ENCODE results near the gene COG8.
A peak's percentile ranks its signal among the peaks of the same experiment; 100 is the strongest.
"Not testable (repeated sequence)": the region's sequence is repeated elsewhere in the genome, so short reads cannot be mapped to it uniquely, and the experiment has no call there.

COG8 gene

GRCh38 chr16:69339289-69340094 lies at the start of gene COG8, which contains the start of gene NIP7:
Gene COG8 (minus strand): TSS chr16:69339564. CDS start chr16:69339552, 12 bp downstream.
Gene NIP7 (plus strand): TSS chr16:69339772. CDS start chr16:69339830, 58 bp downstream.
- peak; percentile 98 for DNase-seq (ENCODE audit: low read depth)

GRCh38 chr16:69386596-69386995 lies 47.2 kb upstream of the COG8 start:
- no peak for DNase-seq (ENCODE audit: low read depth)

GRCh38 chr16:69384974-69385373 lies 45.6 kb upstream of the COG8 start:
- no peak for DNase-seq (ENCODE audit: low read depth)

- no peak for DNase-seq (ENCODE audit: low read depth)
Measured at GRCh38 chr16:69382421-69382820, 43.1 kb upstream of the COG8 start.

GRCh38 chr16:69381231-69381630 lies 41.9 kb upstream of the COG8 start:
- DNase-seq (ENCODE audit: low read depth) = no peak

- no peak for DNase-seq (ENCODE audit: low read depth)
Measured at GRCh38 chr16:69378760-69379159, 39.4 kb upstream of the COG8 start.

- DNase-seq (ENCODE audit: low read depth) = no peak
Measured at GRCh38 chr16:69378036-69378435, 38.7 kb upstream of the COG8 start.

- no peak for DNase-seq (ENCODE audit: low read depth)
Measured at GRCh38 chr16:69376393-69377059, 37.2 kb upstream of the COG8 start.

GRCh38 chr16:69373019-69373418 lies 33.7 kb upstream of the COG8 start:
- DNase-seq (ENCODE audit: low read depth) = no peak

- no peak for DNase-seq (ENCODE audit: low read depth)
Measured at GRCh38 chr16:69371564-69371963, 32.2 kb upstream of the COG8 start.

GRCh38 chr16:69368866-69369265 lies 29.5 kb upstream of the COG8 start:
- no peak for DNase-seq (ENCODE audit: low read depth)

- DNase-seq (ENCODE audit: low read depth) = no peak
Measured at GRCh38 chr16:69367980-69368379, 28.6 kb upstream of the COG8 start.

GRCh38 chr16:69366431-69366830 lies 27.1 kb upstream of the COG8 start:
- DNase-seq (ENCODE audit: low read depth) = no peak

- no peak for DNase-seq (ENCODE audit: low read depth)
Measured at GRCh38 chr16:69365901-69366300, 26.5 kb upstream of the COG8 start.

GRCh38 chr16:69364088-69364487 lies 24.7 kb upstream of the COG8 start:
- DNase-seq (ENCODE audit: low read depth) = no peak

- no peak for DNase-seq (ENCODE audit: low read depth)
Measured at GRCh38 chr16:69363281-69363717, 23.9 kb upstream of the COG8 start.

GRCh38 chr16:69360070-69360469 lies 20.7 kb upstream of the COG8 start:
- DNase-seq (ENCODE audit: low read depth) = not testable (repeated sequence)

- DNase-seq (ENCODE audit: low read depth) = no peak
Measured at GRCh38 chr16:69351309-69352027, 12.1 kb upstream of the COG8 start, which contains the start of gene TMED6. Gene TMED6 (minus strand): TSS chr16:69351786. CDS start chr16:69351753, 33 bp downstream.

GRCh38 chr16:69350536-69351133 lies 11.3 kb upstream of the COG8 start:
- no peak for DNase-seq (ENCODE audit: low read depth)

- DNase-seq (ENCODE audit: low read depth) = no peak
Measured at GRCh38 chr16:69349536-69349935, 10.2 kb upstream of the COG8 start.

- DNase-seq (ENCODE audit: low read depth) = no peak
Measured at GRCh38 chr16:69348222-69348621, 8.9 kb upstream of the COG8 start.

GRCh38 chr16:69346683-69347082 lies 7.3 kb upstream of the COG8 start:
- DNase-seq (ENCODE audit: low read depth) = no peak

Measured in GM04504 (cell line).